A673 (cell line): ENCODE data around the gene PHLDB2. TPM values are rescaled to one million over a fixed set of nuclear protein-coding genes. Genes with fewer than 3 reads are reported as not detected.

Experiments
- BruUV-seq: library from RNA; stranded (reverse); fragments of 400-500 nt; replicated peaks from 2 replicates; lab custom pipeline; 2021; lab: Mats Ljungman, UMichigan
- CTCF ChIA-PET: fragments of 300-600 bp; sonication (Branson Sonifier 250); formaldehyde crosslinking; loops from one replicate; lab custom pipeline; 2022; ENCODE audit warnings: antibody characterized with exemption; lab: Charles Lee
- POLR2A ChIA-PET: fragments of 300-600 bp; sonication (Branson Sonifier 250); formaldehyde crosslinking; loops from one replicate; lab custom pipeline; 2022; ENCODE audit warnings: antibody characterized with exemption; ENCODE audit not compliant: low non-redundant PET; lab: Charles Lee
- DNase-seq: peaks from one replicate; pipeline ENCODE4 v3.0.0-alpha.2; 2015; ENCODE audit warnings: low spot score
- H3K27ac ChIP-seq: fragments of 200-600 bp; sonication (generic); 2 replicates; pipeline ENCODE4 v1.5.1; 2016; ENCODE audit warnings: mixed run types, low read depth, mild to moderate bottlenecking, mixed read lengths, antibody characterized with exemption, low read length; ENCODE audit not compliant: poor library complexity, severe bottlenecking
- H3K27me3 ChIP-seq: fragments of 200-600 bp; sonication (generic); replicated peaks from 2 replicates; pipeline ENCODE4 v1.6.1; 2017; ENCODE audit warnings: mixed run types, low read depth, mild to moderate bottlenecking, mixed read lengths, antibody characterized with exemption, low read length; ENCODE audit not compliant: insufficient read depth, poor library complexity
- H3K36me3 ChIP-seq: fragments of 200-600 bp; sonication (generic); 2 replicates; pipeline ENCODE4 v1.6.1; 2016; ENCODE audit warnings: mixed run types, mild to moderate bottlenecking, mixed read lengths, antibody characterized with exemption, low read length; ENCODE audit not compliant: insufficient read depth, poor library complexity, severe bottlenecking
- H3K4me1 ChIP-seq: fragments of 200-600 bp; sonication (generic); 2 replicates; pipeline ENCODE4 v1.6.1; 2017; ENCODE audit warnings: mixed run types, mild to moderate bottlenecking, mixed read lengths, antibody characterized with exemption, low read length; ENCODE audit not compliant: insufficient read depth, poor library complexity, severe bottlenecking
- H3K4me3 ChIP-seq: fragments of 200-600 bp; sonication (generic); 2 replicates; pipeline ENCODE4 v1.5.1; 2016; ENCODE audit warnings: low read depth, mixed run types, mild to moderate bottlenecking, mixed read lengths, low read length; ENCODE audit not compliant: poor library complexity, severe bottlenecking
- H3K9me3 ChIP-seq: fragments of 200-600 bp; sonication (generic); 2 replicates; pipeline ENCODE4 v1.6.1; 2016; ENCODE audit warnings: mixed run types, low read depth, mild to moderate bottlenecking, mixed read lengths, antibody characterized with exemption, low read length; ENCODE audit not compliant: poor library complexity, severe bottlenecking
- CTCF ChIP-seq: fragments of 300-800, 200-600 bp; sonication (generic); conservative IDR thresholded peaks from 2 replicates; pipeline ENCODE4 v1.5.1; 2017; ENCODE audit warnings: low read depth, mild to moderate bottlenecking, antibody characterized with exemption, low read length, moderate library complexity, mixed read lengths
- EZH2 ChIP-seq: fragments of 200-600 bp; sonication (generic); IDR thresholded peaks from 2 replicates; pipeline ENCODE4 v1.6.1; 2017; ENCODE audit warnings: borderline replicate concordance, low read depth, mild to moderate bottlenecking, mixed read lengths, antibody characterized with exemption, low read length; ENCODE audit not compliant: poor library complexity, severe bottlenecking
- intact Hi-C: fragments of 100-400 bp; cut with micrococcal nuclease; formaldehyde crosslinking; loops from one replicate; pipeline ENCODE4 v1.10.0; 2022; ENCODE audit not compliant: unreplicated experiment
- total RNA-seq: library from RNA; stranded (reverse); gene quantifications from 2 replicates; pipeline ENCODE4 v1.2.3, GENCODE V29; 2021

Gene PHLDB2
- total RNA-seq, 1 experiment from 2014 or later: 13.1 TPM

- H3K9me3 ChIP-seq: no peaks in the 10 kb centered on the region
- DNase-seq: no peak
- no peaks in the 10 kb centered on the region for H3K27me3 ChIP-seq
- BruUV-seq: no TSS peak
- POLR2A ChIA-PET: interaction anchor here (0.8 kb wide), 1 partner anchor 21 kb away, joined by 4 read pairs; no protein-coding TSS in a partner anchor
- CTCF ChIA-PET: interaction anchor here (1.3 kb wide), 1 partner anchor 42 kb away, joined by 9 read pairs; no protein-coding TSS in a partner anchor
- intact Hi-C loops: no loop called here
- no peak for TF ChIP-seq CTCF
- H3K36me3 ChIP-seq: no peaks in the 10 kb centered on the region
- no peak overlapping the region for H3K4me3 ChIP-seq
- H3K4me1 ChIP-seq: peaks cover 17% of the 10 kb centered on the region
- H3K27ac ChIP-seq: no peak overlapping the region
These were observed 77.9 kb downstream of the PHLDB2 start for GRCh38 chr3:111936967-111937366.

GRCh38 chr3:111937871-111938270 is 78.8 kb downstream of the PHLDB2 start:
- H3K4me1 ChIP-seq: peaks cover 17% of the 10 kb centered on the region
- intact Hi-C loops: no loop called here
- no peak for DNase-seq
- H3K4me3 ChIP-seq: no peak overlapping the region
- CTCF ChIA-PET: no interaction called here
- no peaks in the 10 kb centered on the region for H3K36me3 ChIP-seq
- H3K27me3 ChIP-seq: no peaks in the 10 kb centered on the region
- no TSS peak for BruUV-seq
- no peak overlapping the region for H3K27ac ChIP-seq
- POLR2A ChIA-PET: no interaction called here
- H3K9me3 ChIP-seq: no peaks in the 10 kb centered on the region
- TF ChIP-seq EZH2: no peak
- no peak for TF ChIP-seq CTCF

DNA sequence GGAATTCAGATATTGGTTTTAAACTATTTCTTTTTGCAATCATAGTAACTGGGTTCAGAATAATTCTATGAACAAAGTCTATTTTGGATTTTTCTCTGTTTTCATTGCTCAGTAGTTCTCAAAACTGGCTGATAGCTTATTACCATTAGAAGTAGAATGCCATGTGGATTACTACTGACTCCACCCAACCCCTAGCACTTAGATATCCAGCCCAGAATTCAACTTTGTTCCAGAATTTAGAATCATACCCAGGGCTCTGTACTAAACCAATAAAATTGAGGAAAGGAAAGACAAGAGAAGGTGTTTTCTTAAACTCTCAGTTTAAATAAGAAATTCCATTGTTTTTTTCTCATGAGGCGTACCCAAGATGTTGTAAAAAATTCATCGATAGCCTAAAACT is 80.8 kb downstream of the PHLDB2 start:
- H3K4me1 ChIP-seq: peaks cover 17% of the 10 kb centered on the region
- DNase-seq: no peak
- no peak overlapping the region for H3K4me3 ChIP-seq
- no peaks in the 10 kb centered on the region for H3K36me3 ChIP-seq
- ChIA-PET POLR2A (no interaction called here), CTCF (no interaction called here)
- H3K9me3 ChIP-seq: no peaks in the 10 kb centered on the region
- no peak for TF ChIP-seq EZH2
- TF ChIP-seq CTCF: no peak
- H3K27ac ChIP-seq: no peak overlapping the region
- intact Hi-C loops: no loop called here
- no TSS peak for BruUV-seq
- H3K27me3 ChIP-seq: no peaks in the 10 kb centered on the region
